ENCODE data around the gene EMC10.

EMC10 gene

GRCh38 chr19:50444059-50444458, 32.2 kb upstream of the EMC10 start:
- H3K4me3 ChIP-seq (ENCODE audit: low read length), result no peak overlapping the region
- no peak for DNase-seq (ENCODE audit: low read depth)
- no peak for TF ChIP-seq CTCF (conservative IDR thresholded peaks at IDR 0.05; ENCODE audit: low read depth, low read length)

GRCh38 chr19:50447053-50447452, 29.3 kb upstream of the EMC10 start:
- H3K4me3 ChIP-seq (ENCODE audit: low read length), result no peak overlapping the region
- DNase-seq (ENCODE audit: low read depth), result no peak
- TF ChIP-seq CTCF (conservative IDR thresholded peaks at IDR 0.05; ENCODE audit: low read depth, low read length), result no peak

- no peak for DNase-seq (ENCODE audit: low read depth)
- no peak overlapping the region for H3K4me3 ChIP-seq (ENCODE audit: low read length)
- no peak for TF ChIP-seq CTCF (conservative IDR thresholded peaks at IDR 0.05; ENCODE audit: low read depth, low read length)
Observed at GRCh38 chr19:50447750-50448149, 28.6 kb upstream of the EMC10 start.

- TF ChIP-seq CTCF (conservative IDR thresholded peaks at IDR 0.05; ENCODE audit: low read depth, low read length), result no peak
- no peak overlapping the region for H3K4me3 ChIP-seq (ENCODE audit: low read length)
- no peak for DNase-seq (ENCODE audit: low read depth)
Observed at GRCh38 chr19:50449236-50449899, 26.9 kb upstream of the EMC10 start.

- DNase-seq (ENCODE audit: low read depth), result no peak
- TF ChIP-seq CTCF (conservative IDR thresholded peaks at IDR 0.05; ENCODE audit: low read depth, low read length), result no peak
- H3K4me3 ChIP-seq (ENCODE audit: low read length), result no peak overlapping the region
Observed at GRCh38 chr19:50450369-50451222, 25.7 kb upstream of the EMC10 start.

- DNase-seq (ENCODE audit: low read depth), result no peak
- no peak overlapping the region for H3K4me3 ChIP-seq (ENCODE audit: low read length)
- no peak for TF ChIP-seq CTCF (conservative IDR thresholded peaks at IDR 0.05; ENCODE audit: low read depth, low read length)
Observed at GRCh38 chr19:50451223-50451534, 25.1 kb upstream of the EMC10 start.

GRCh38 chr19:50453243-50453642, 23.1 kb upstream of the EMC10 start:
- TF ChIP-seq CTCF (conservative IDR thresholded peaks at IDR 0.05; ENCODE audit: low read depth, low read length), result no peak
- DNase-seq (ENCODE audit: low read depth), result no peak
- H3K4me3 ChIP-seq (ENCODE audit: low read length), result no peak overlapping the region

All from retinal pigment epithelial cell (primary cell).